ENCODE data around the gene ASGR2. TPM values are rescaled to one million over a fixed set of nuclear protein-coding genes. Genes with fewer than 3 reads are reported as not detected.

Gene ASGR2
- total and polyA plus RNA-seq, 2 of the 13 experiments (the other 11 are each of a cell fraction or from before 2014, with no cell fraction given): 320 to 754 TPM

- TF ChIP-seq REXO4 (CRISPR knock-in tag; IDR thresholded peaks at IDR 0.05; ENCODE audit: borderline replicate concordance) (no peak), PHF21A (CRISPR knock-in tag; IDR thresholded peaks at IDR 0.05) (peak; percentile 71; the same call in 1 of the 2 replicates), ZNF331 (CRISPR knock-in tag; IDR thresholded peaks at IDR 0.05) (no peak), ZMAT5 (CRISPR knock-in tag; IDR thresholded peaks at IDR 0.05; ENCODE audit: borderline replicate concordance, low read depth) (no peak), ZKSCAN5 (CRISPR knock-in tag; IDR thresholded peaks at IDR 0.05) (no peak), ZNF800 (CRISPR knock-in tag; IDR thresholded peaks at IDR 0.05) (peak; percentile 49; the same call in 1 of the 2 replicates), GLI4 (CRISPR knock-in tag; IDR thresholded peaks at IDR 0.05; ENCODE audit: borderline replicate concordance) (0 out of 2 replicates have a peak, but pooled peaks have one; percentile 12), FOXJ3 (CRISPR knock-in tag; IDR thresholded peaks at IDR 0.05; ENCODE audit: borderline replicate concordance) (peak; percentile 18; the same call in 1 of the 2 replicates), CREB1 (IDR thresholded peaks at IDR 0.05) (no peak), CREB1 (CRISPR knock-in tag; IDR thresholded peaks at IDR 0.05) (no peak), RNF2 (conservative IDR thresholded peaks at IDR 0.05; ENCODE audit: low read depth) (no peak), MAFK (conservative IDR thresholded peaks at IDR 0.05 in 1 of 2, IDR thresholded peaks at IDR 0.05 in 1 of 2; ENCODE audit: low read length in 2 of 2) (no peak), MTA3 (CRISPR knock-in tag; IDR thresholded peaks at IDR 0.05) (no peak), EED (CRISPR knock-in tag; IDR thresholded peaks at IDR 0.05) (no peak), ZBTB26 (CRISPR knock-in tag; IDR thresholded peaks at IDR 0.05; ENCODE audit: borderline replicate concordance) (no peak), SALL2 (CRISPR knock-in tag; IDR thresholded peaks at IDR 0.05) (peak; percentile 24; the same call in 1 of the 2 replicates), ZNF713 (CRISPR knock-in tag; IDR thresholded peaks at IDR 0.05) (no peak), ZFP41 (CRISPR knock-in tag; IDR thresholded peaks at IDR 0.05; ENCODE audit: borderline replicate concordance) (no peak), HHEX (CRISPR knock-in tag; IDR thresholded peaks at IDR 0.05) (no peak), PRDM4 (CRISPR knock-in tag; IDR thresholded peaks at IDR 0.05; ENCODE audit: borderline replicate concordance) (no peak), FOXO1 (CRISPR knock-in tag; IDR thresholded peaks at IDR 0.05) (0 out of 2 replicates have a peak, but pooled peaks have one; percentile 45), ZFP90 (CRISPR knock-in tag; IDR thresholded peaks at IDR 0.05; ENCODE audit: borderline replicate concordance) (no peak), ZNF816 (CRISPR knock-in tag; IDR thresholded peaks at IDR 0.05; ENCODE audit: borderline replicate concordance) (no peak; the same call in 1 of the 2 replicates), ZNF780A (CRISPR knock-in tag; IDR thresholded peaks at IDR 0.05) (no peak), SMARCC2 (IDR thresholded peaks at IDR 0.05) (no peak), ZNF878 (CRISPR knock-in tag; IDR thresholded peaks at IDR 0.05) (peak; percentile 10; the same call in 1 of the 2 replicates)
Measured at GRCh38 chr17:7114875-7115614, 423 bp upstream of the ASGR2 start (continued).
